ENCODE data around the gene CDC14B.

DNA sequence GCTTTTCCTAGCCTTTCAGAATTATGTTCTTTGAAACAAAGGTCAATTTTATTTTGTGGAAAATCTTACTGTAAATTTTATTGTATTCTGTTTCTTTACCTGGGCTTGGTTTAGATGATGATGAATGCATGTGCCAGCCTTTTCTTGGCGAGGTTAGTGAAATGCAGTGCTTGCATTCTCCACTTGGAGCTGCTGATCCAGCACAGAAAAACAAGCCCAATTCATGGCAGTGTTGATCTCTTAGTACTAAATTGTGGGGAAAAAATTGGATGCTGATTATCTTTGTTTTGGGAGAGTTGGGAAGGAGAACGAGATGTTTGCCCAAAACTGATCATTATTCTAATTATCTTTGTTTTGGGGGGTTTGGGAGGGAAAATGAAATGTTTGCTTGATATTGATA, 166.0 kb downstream of the CDC14B start:
- TF ChIP-seq, protein P1, sequence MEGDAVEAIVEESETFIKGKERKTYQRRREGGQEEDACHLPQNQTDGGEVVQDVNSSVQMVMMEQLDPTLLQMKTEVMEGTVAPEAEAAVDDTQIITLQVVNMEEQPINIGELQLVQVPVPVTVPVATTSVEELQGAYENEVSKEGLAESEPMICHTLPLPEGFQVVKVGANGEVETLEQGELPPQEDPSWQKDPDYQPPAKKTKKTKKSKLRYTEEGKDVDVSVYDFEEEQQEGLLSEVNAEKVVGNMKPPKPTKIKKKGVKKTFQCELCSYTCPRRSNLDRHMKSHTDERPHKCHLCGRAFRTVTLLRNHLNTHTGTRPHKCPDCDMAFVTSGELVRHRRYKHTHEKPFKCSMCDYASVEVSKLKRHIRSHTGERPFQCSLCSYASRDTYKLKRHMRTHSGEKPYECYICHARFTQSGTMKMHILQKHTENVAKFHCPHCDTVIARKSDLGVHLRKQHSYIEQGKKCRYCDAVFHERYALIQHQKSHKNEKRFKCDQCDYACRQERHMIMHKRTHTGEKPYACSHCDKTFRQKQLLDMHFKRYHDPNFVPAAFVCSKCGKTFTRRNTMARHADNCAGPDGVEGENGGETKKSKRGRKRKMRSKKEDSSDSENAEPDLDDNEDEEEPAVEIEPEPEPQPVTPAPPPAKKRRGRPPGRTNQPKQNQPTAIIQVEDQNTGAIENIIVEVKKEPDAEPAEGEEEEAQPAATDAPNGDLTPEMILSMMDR (IDR thresholded peaks at IDR 0.05; ENCODE audit: insufficient read depth, low read length, poor library complexity, severe bottlenecking) = no peak
- no peak for TF ChIP-seq EZH2phosphoT487 (conservative IDR thresholded peaks at IDR 0.05; ENCODE audit: low read length)
